ENCODE results near the gene ORC6.

- TF ChIP-seq, protein P1, sequence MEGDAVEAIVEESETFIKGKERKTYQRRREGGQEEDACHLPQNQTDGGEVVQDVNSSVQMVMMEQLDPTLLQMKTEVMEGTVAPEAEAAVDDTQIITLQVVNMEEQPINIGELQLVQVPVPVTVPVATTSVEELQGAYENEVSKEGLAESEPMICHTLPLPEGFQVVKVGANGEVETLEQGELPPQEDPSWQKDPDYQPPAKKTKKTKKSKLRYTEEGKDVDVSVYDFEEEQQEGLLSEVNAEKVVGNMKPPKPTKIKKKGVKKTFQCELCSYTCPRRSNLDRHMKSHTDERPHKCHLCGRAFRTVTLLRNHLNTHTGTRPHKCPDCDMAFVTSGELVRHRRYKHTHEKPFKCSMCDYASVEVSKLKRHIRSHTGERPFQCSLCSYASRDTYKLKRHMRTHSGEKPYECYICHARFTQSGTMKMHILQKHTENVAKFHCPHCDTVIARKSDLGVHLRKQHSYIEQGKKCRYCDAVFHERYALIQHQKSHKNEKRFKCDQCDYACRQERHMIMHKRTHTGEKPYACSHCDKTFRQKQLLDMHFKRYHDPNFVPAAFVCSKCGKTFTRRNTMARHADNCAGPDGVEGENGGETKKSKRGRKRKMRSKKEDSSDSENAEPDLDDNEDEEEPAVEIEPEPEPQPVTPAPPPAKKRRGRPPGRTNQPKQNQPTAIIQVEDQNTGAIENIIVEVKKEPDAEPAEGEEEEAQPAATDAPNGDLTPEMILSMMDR (IDR thresholded peaks at IDR 0.05; ENCODE audit: low read length) = no peak
- no peak for TF ChIP-seq EZH2 (optimal IDR thresholded peaks at IDR 0.05; ENCODE audit: low read depth, low read length)
These were observed 24.2 kb downstream of the ORC6 start for GRCh38 chr16:46713634-46714033.

Data from MM.1S (cell line).